Cardiac fibroblast (primary cell): ENCODE measurements around the gene IGLL5.
A peak's percentile ranks its signal among the peaks of the same experiment; 100 is the strongest.

Experiments used
- DNase-seq, 2 donors: peaks; one replicate each; pipeline versions ENCODE4 v3.0.0 to v3.0.0-alpha.2; 2010; ENCODE audit warnings: low read depth in 2 of 2
- H3K4me3 ChIP-seq, 2 donors: replicated peaks in 1 of 2; 1 replicate in 1 of 2; 2 replicates in 1 of 2; pipeline ENCODE4 v1.5.1; 2011; ENCODE audit warnings: low read depth in 2 of 2, low read length in 2 of 2, mild to moderate bottlenecking in 2 of 2, moderate library complexity in 1 of 2
- CTCF ChIP-seq: IDR thresholded peaks from one replicate; pipeline ENCODE4 v1.5.1; 2011; ENCODE audit warnings: low read depth, mild to moderate bottlenecking, low read length, inconsistent platforms

The IGLL5 gene

GRCh38 chr22:22871536-22872278, 15.9 kb upstream of the IGLL5 start:
- TF ChIP-seq CTCF = no peak
- no peak for DNase-seq
- H3K4me3 ChIP-seq = no peak overlapping the region

DNA sequence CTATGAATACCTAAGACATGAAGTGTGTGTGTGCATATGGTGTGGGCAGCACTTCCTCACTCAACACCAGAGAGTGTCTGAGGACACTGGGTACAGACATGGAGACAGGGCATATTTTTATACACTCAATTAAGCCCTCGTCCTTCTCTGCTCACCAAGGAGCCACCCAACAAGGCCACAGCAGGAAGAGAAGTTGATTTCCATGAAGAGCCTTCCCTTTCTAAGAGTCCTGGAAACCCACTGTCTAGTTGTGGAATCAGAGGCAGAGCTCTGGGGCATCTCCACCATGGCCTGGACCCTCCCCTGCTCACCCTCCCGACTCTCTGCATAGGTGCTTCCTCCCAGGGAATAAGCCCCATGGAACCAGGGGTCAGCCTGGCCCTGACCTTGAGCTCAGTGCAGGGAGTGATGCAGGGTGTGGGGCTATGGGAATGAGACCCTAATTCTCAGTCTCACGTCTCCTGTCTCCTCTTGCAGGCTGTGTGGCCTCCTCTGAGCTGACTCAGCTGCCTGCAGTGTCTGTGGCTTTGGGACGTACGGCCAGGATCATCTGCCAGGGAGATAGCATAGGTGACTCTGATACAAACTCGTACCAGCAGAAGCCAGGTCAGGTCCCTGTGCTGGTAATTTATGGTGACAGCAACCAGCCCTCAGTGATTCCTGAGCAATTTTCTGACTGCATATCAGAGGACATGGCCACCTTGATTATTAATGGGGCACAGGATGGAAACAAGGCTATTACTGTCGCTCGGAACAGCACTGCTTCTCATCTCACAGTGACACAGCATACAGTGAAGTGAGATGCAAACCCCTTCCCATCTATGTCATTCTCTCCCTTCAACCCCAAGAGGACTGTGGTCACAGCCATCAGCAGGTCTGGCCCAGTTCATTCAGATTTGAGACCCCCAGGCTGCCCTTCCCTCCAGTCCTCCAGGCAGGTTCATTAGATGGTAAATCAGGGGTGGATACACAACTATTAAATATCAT, 14.6 kb upstream of the IGLL5 start:
- DNase-seq = no peak
- no peak overlapping the region for H3K4me3 ChIP-seq
- TF ChIP-seq CTCF = no peak

GRCh38 chr22:22877523-22878210, 9.9 kb upstream of the IGLL5 start:
- H3K4me3 ChIP-seq = no peak overlapping the region
- peak; percentile 68 to 73 for DNase-seq
- TF ChIP-seq CTCF = peak; percentile 88

DNA sequence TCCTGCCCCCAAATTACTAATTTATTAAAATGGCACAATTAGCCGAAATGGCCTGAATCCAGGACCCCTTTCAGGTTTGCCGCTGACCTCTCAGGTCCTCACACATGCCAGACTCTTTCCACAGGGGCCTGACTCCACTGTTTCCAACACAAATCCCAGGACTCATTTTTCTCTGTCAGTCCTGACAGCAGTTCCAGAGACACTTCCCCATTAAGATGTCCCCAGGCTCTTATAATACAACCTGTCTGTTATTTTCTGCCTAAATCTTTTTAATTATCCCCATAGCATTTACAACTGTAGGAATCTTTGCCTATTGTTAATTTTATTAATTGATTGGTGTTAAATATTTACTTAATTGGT, 9.4 kb upstream of the IGLL5 start:
- no peak for DNase-seq
- TF ChIP-seq CTCF = no peak
- no peak overlapping the region for H3K4me3 ChIP-seq

DNA sequence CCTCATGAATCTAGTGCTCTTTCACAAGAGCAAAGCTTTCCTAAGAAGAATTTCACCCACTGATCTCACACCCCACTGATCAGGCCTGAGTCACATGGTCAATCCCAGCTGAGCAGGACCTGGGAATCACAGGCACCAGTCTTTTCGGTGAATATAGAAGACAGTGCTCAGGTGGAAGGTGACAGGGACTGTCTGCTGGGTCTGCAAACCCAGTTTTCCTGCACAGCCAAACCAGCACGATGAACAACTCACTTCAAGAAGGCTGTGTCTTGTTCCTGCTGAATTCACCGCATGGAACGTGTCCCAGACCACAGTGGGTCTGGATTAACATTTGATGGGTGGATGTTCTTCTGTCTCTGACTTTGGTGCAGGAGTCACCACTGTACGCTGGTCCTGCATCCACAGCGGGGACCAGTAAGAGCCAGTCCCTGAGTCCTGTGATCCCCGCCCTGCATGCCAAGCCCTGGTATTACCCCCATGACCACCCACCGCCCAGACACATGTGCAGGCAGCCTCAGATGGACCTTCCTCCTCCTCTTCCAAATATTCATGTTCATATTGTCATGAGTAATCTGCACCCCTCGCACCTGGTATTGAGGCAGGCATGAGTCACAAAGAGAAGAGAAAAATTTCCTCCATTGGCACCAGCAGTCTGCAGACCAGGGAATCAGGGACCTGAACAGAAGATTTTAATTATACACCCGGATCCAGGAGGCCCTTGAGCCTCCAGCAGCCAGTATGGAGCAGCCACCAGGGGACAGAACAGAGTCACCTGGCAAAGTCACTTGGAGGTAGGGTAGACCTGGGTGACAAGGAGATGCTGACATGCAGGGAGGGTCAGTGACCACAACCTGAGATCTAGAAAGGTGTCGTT, 8.6 kb upstream of the IGLL5 start:
- no peak overlapping the region for H3K4me3 ChIP-seq
- DNase-seq = no peak
- no peak for TF ChIP-seq CTCF

GRCh38 chr22:22879675-22880155, 7.9 kb upstream of the IGLL5 start:
- H3K4me3 ChIP-seq = no peak overlapping the region
- no peak for DNase-seq
- no peak for TF ChIP-seq CTCF
